ENCODE results near the gene HLA-C.
"Not testable (repeated sequence)": the region's sequence is repeated elsewhere in the genome, so short reads cannot be mapped to it uniquely, and the experiment has no call there.

HLA-C gene

DNA sequence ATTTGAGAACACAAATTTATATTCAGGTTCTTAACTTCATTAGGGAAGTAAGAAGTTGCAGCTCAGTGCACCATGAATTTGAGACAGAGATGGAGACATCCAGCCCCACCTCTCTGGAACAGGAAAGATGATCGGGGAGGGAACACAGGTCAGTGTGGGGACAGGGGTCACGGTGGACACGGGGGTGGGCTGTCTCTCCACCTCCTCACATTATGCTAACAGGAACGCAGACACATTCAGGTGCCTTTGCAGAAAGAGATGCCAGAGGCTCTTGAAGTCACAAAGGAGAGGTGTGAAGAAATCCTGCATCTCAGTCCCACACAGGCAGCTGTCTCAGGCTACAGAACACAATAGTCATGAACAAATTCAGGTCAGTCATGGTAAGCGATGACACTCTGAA lies 3.1 kb downstream of the HLA-C start:
- no peak for DNase-seq (ENCODE audit: low read depth)
- peaks cover 10% of the 10 kb centered on the region for H3K4me1 ChIP-seq (ENCODE audit: control insufficient read depth, insufficient read depth, low read length)
- H3K9ac ChIP-seq (ENCODE audit: low read length), result no peak overlapping the region
- H3K9me3 ChIP-seq (ENCODE audit: control insufficient read depth, low read length), result peaks cover 6% of the 10 kb centered on the region
- peaks cover 23% of the 10 kb centered on the region for H3K36me3 ChIP-seq (ENCODE audit: control insufficient read depth, insufficient read depth, low read length, severe bottlenecking)
- no peaks in the 10 kb centered on the region for H3K27me3 ChIP-seq (replicated peaks; ENCODE audit: control insufficient read depth, insufficient read depth, low read length)
- H3K4me3 ChIP-seq (ENCODE audit: low read length), result no peak overlapping the region

DNA sequence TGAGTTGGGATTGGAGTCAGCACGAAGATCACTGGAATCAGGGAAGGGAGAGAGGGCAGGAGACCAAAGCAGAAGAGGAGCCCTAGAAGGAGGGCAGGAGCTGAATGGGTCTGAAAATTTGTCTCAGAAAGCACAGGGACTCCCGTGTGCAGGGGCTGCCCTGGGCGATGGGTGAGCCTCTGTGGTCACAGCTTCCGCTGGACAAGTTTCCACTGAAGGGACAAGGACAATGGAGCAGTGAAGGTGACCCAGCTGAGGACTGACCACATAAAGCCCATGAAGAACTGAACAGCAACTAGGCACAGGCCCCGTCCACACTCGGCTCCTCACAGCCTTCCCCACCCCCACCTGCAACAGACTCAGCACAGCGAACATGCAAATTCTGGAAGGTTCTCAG lies 3.5 kb downstream of the HLA-C start:
- Histone ChIP-seq H3K9me3 (ENCODE audit: control insufficient read depth, low read length) (peaks cover 7% of the 10 kb centered on the region), H3K27me3 (replicated peaks; ENCODE audit: control insufficient read depth, insufficient read depth, low read length) (no peaks in the 10 kb centered on the region)
- DNase-seq (ENCODE audit: low read depth), result no peak

DNA sequence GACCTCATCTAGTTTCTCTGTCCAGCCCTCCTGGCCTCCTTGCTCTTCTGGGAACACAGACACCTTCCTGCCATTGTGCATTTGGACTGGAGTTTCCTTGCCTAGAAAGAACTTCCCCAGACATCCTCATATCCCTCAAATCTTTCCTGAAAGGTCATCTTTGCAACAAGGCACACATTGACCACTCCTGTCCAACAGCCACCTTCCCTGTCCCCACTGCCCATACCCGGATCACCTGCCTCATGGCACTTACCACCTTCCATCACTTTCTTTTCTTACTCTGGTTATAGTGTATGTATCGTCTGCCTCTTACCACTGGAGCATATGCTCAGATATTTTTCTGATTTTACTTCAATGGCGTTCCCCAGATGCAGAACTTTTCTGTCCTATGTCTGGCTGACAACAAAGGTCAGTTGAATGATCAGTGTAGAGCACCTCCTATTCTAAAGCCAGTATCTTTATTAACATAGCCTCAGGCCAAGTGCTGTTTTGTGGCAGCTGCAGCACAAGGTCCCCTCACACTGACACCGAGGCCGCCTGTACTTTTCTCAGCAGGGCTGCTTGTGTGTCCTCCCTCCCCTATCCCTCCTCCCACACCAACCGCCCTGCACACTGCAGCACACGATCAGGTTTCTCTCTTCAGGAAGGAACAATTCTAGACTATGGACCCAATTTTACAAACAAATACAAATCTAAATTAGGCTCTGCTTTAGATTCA lies 4.1 kb downstream of the HLA-C start:
- peaks cover 13% of the 10 kb centered on the region for H3K9me3 ChIP-seq (ENCODE audit: control insufficient read depth, low read length)
- no peak overlapping the region for H3K9ac ChIP-seq (ENCODE audit: low read length)
- H3K27me3 ChIP-seq (replicated peaks; ENCODE audit: control insufficient read depth, insufficient read depth, low read length), result no peaks in the 10 kb centered on the region
- no peak for DNase-seq (ENCODE audit: low read depth)
- H3K36me3 ChIP-seq (ENCODE audit: control insufficient read depth, insufficient read depth, low read length, severe bottlenecking), result peaks cover 23% of the 10 kb centered on the region
- H3K4me1 ChIP-seq (ENCODE audit: control insufficient read depth, insufficient read depth, low read length), result peaks cover 10% of the 10 kb centered on the region
- H3K4me3 ChIP-seq (ENCODE audit: low read length), result no peak overlapping the region

More for the DNA sequence above, 3.5 kb downstream of the HLA-C start:
- no peak overlapping the region for H3K9ac ChIP-seq (ENCODE audit: low read length)
- H3K4me1 ChIP-seq (ENCODE audit: control insufficient read depth, insufficient read depth, low read length), result peaks cover 10% of the 10 kb centered on the region
- H3K4me3 ChIP-seq (ENCODE audit: low read length), result no peak overlapping the region
- peaks cover 23% of the 10 kb centered on the region for H3K36me3 ChIP-seq (ENCODE audit: control insufficient read depth, insufficient read depth, low read length, severe bottlenecking)

DNA sequence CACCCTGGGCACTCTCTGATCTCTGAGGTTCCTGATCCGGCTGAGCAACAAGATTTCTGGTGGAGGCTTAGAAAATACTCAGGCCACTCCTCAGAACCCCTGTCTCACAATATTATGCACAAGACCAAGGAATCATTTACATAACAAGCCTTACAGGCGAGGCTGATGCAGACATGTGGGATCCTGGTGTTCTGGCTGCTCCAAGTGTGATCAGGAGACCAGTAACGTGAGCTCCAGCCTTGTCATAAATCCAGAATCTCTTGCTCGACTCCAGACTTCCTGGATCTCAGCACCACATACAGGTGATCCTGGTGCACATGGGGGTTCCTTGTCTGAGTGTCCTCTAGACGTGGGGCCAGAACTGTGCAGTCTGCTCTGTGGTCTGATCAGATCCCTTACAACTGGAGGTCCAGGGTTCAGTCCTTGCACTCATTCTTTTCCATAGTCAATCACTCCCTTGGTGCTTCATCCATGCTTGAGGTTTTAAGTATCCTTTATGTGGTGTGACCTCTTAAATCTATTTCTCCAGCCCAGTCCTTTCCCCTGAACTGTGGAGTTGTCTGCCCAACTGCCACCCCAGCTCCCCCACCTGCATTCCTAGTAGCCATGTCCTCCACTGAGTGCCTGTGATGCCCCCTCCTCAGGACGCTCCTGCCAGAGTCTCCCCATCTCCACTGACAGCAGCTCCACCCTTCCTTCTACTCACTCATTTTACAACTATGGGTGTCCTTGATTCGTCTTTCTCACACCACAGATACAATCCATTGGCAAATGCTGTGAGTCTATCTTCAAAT lies 5.1 kb downstream of the HLA-C start:
- Histone ChIP-seq H3K27me3 (replicated peaks; ENCODE audit: control insufficient read depth, insufficient read depth, low read length) (no peaks in the 10 kb centered on the region), H3K9me3 (ENCODE audit: control insufficient read depth, low read length) (peaks cover 23% of the 10 kb centered on the region), H3K9ac (ENCODE audit: low read length) (no peak overlapping the region), H3K4me3 (ENCODE audit: low read length) (no peak overlapping the region), H3K4me1 (ENCODE audit: control insufficient read depth, insufficient read depth, low read length) (peaks cover 5% of the 10 kb centered on the region), H3K36me3 (ENCODE audit: control insufficient read depth, insufficient read depth, low read length, severe bottlenecking) (peaks cover 23% of the 10 kb centered on the region)
- no peak for DNase-seq (ENCODE audit: low read depth)

DNA sequence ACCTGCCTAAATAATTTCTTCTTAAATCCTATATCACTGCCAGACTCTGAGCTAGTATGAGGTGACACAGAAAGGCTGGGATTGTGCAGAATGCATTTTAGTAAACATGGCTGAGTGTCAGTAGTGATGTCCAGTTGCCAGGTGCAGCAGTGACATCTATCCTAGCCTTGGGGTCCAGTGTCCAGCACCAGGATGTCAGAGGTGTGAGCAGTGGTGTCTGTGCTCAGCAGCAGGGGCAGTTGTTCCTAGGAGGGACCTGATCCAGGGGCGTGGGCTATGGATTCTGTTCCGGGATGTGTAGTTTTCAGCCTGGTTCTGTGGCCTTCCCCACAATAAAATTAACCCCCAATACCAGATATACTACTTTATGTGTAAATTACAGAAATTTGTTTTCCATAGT lies 6.0 kb downstream of the HLA-C start:
- H3K36me3 ChIP-seq (ENCODE audit: control insufficient read depth, insufficient read depth, low read length, severe bottlenecking), result peaks cover 23% of the 10 kb centered on the region
- peaks cover 23% of the 10 kb centered on the region for H3K9me3 ChIP-seq (ENCODE audit: control insufficient read depth, low read length)
- H3K4me3 ChIP-seq (ENCODE audit: low read length), result no peak overlapping the region
- peaks cover 5% of the 10 kb centered on the region for H3K4me1 ChIP-seq (ENCODE audit: control insufficient read depth, insufficient read depth, low read length)
- no peaks in the 10 kb centered on the region for H3K27me3 ChIP-seq (replicated peaks; ENCODE audit: control insufficient read depth, insufficient read depth, low read length)
- no peak for DNase-seq (ENCODE audit: low read depth)
- no peak overlapping the region for H3K9ac ChIP-seq (ENCODE audit: low read length)

DNA sequence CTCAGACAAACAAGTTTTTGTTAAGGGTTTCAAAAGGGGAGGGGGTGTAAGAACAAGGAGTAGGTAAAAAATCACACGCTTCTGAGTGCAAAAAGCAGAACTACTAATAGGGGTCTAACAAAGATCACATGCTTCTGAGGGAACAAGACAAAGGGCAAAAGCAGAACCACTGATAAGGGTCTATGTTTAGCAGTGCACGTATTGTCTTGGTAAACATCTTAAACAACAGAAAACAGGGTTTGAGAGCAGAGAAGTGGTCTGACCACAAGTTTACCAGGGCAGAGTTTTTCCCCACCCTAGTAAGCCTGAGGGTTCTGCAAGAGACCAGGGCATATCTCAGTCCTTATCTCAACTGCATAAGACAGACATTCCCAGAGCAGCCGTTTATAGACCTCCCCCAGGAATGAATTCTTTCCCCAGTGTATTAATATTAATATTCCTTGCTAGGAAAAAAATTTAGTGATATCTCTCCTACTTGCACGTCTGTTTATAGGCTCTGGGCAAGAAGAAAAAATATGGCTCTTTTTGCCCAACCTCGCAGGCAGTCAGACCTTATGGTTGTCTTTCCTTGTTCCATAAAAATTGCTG lies 8.5 kb downstream of the HLA-C start:
- not testable (repeated sequence) for H3K4me3 ChIP-seq (ENCODE audit: low read length); H3K36me3 ChIP-seq (ENCODE audit: control insufficient read depth, insufficient read depth, low read length, severe bottlenecking); H3K4me1 ChIP-seq (ENCODE audit: control insufficient read depth, insufficient read depth, low read length); DNase-seq (ENCODE audit: low read depth); H3K27me3 ChIP-seq (replicated peaks; ENCODE audit: control insufficient read depth, insufficient read depth, low read length); H3K9ac ChIP-seq (ENCODE audit: low read length)
- peaks cover 23% of the 10 kb centered on the region for H3K9me3 ChIP-seq (ENCODE audit: control insufficient read depth, low read length)

DNA sequence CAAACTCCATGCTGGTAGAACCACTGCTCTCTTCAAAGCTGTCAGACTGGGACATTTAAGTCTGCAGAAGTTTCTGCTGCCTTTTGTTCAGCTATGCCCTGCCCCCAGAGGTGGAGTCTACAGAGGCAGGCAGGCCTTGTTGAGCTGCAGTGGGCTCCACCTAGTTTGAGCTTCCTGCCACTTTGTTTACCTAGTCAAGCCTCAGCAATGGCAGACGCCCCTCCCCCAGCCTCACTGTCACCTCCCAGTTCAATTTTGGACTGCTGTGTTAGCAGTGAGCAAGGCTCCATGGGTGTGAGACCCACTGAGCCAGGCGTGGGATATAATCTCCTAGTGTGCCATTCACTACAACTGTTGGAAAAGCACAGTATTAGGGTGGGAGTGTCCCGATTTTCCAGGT lies 11.9 kb downstream of the HLA-C start:
- H3K27me3 ChIP-seq (replicated peaks; ENCODE audit: control insufficient read depth, insufficient read depth, low read length); H3K4me3 ChIP-seq (ENCODE audit: low read length); H3K4me1 ChIP-seq (ENCODE audit: control insufficient read depth, insufficient read depth, low read length); H3K36me3 ChIP-seq (ENCODE audit: control insufficient read depth, insufficient read depth, low read length, severe bottlenecking); DNase-seq (ENCODE audit: low read depth); H3K9ac ChIP-seq (ENCODE audit: low read length): not testable (repeated sequence)
- peaks cover 23% of the 10 kb centered on the region for H3K9me3 ChIP-seq (ENCODE audit: control insufficient read depth, low read length)

DNA sequence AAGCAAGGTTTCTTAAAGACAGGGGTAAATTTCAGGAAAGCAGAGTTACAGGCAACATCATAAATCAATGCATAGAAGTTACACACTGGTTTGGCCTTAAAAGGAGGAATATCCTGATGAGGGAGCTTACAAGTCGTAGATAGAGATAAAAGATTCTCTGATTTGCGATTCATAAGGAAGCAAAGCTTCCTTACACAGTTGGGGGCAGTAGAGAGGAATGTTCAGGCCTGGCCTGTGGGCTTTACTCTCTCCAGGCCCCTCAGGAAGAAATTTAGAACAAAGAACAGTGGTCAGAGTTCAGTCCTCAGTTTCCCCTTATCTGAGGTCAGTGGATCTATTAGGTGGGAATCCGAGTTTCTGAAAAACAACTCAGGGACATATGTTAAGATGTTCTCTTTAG lies 19.3 kb downstream of the HLA-C start:
- Histone ChIP-seq H3K4me1 (ENCODE audit: control insufficient read depth, insufficient read depth, low read length) (no peaks in the 10 kb centered on the region), H3K9me3 (ENCODE audit: control insufficient read depth, low read length) (peaks cover 14% of the 10 kb centered on the region), H3K4me3 (ENCODE audit: low read length) (no peak overlapping the region), H3K27me3 (replicated peaks; ENCODE audit: control insufficient read depth, insufficient read depth, low read length) (peaks cover 16% of the 10 kb centered on the region), H3K9ac (ENCODE audit: low read length) (no peak overlapping the region), H3K36me3 (ENCODE audit: control insufficient read depth, insufficient read depth, low read length, severe bottlenecking) (no peaks in the 10 kb centered on the region)
- DNase-seq (ENCODE audit: low read depth), result no peak

DNA sequence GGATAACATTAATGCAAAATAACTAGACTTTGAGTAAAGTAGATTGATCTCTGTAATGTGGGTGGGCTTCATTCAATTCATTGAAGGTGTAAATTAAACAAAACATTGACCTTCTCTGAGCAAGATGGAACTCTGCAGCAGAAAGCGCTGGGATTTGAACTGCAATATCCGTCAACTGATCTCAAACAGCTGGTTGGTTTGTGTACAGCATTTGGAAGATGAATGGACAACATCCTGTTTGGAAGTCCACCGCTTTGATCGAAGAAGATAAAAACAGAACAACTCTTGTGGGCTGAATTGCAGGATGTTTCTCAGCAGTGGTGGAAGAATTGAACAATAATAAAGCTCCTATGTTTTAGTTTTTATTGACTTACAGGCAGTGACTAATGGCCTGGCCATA lies 20.6 kb downstream of the HLA-C start:
- Histone ChIP-seq H3K27me3 (replicated peaks; ENCODE audit: control insufficient read depth, insufficient read depth, low read length) (peaks cover 16% of the 10 kb centered on the region), H3K4me1 (ENCODE audit: control insufficient read depth, insufficient read depth, low read length) (no peaks in the 10 kb centered on the region), H3K9ac (ENCODE audit: low read length) (no peak overlapping the region), H3K4me3 (ENCODE audit: low read length) (no peak overlapping the region), H3K9me3 (ENCODE audit: control insufficient read depth, low read length) (peaks cover 20% of the 10 kb centered on the region), H3K36me3 (ENCODE audit: control insufficient read depth, insufficient read depth, low read length, severe bottlenecking) (no peaks in the 10 kb centered on the region)
- DNase-seq (ENCODE audit: low read depth), result no peak

DNA sequence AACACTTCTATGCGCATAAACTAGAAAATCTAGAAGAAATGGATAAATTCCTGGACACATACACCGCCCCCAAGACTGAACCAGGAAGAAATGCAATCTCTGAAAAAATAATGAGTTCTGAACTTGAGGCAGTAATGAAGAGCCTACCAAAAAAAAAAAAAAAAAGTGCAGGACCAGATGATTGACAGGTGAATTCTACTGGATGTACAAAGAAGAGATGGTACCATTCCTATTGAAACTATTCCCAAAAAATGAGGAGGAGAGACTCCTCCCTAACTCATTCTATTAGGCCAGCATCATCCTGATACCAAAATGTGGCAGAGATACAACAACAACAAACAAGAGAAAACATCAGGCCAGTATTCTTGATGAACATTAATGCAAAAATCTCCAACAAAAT lies 22.7 kb downstream of the HLA-C start:
- H3K9me3 ChIP-seq (ENCODE audit: control insufficient read depth, low read length), result peaks cover 20% of the 10 kb centered on the region
- H3K27me3 ChIP-seq (replicated peaks; ENCODE audit: control insufficient read depth, insufficient read depth, low read length), result peaks cover 16% of the 10 kb centered on the region
- H3K36me3 ChIP-seq (ENCODE audit: control insufficient read depth, insufficient read depth, low read length, severe bottlenecking), result no peaks in the 10 kb centered on the region
- no peak for DNase-seq (ENCODE audit: low read depth)
- no peaks in the 10 kb centered on the region for H3K4me1 ChIP-seq (ENCODE audit: control insufficient read depth, insufficient read depth, low read length)
- H3K4me3 ChIP-seq (ENCODE audit: low read length), result no peak overlapping the region
- H3K9ac ChIP-seq (ENCODE audit: low read length), result no peak overlapping the region

DNA sequence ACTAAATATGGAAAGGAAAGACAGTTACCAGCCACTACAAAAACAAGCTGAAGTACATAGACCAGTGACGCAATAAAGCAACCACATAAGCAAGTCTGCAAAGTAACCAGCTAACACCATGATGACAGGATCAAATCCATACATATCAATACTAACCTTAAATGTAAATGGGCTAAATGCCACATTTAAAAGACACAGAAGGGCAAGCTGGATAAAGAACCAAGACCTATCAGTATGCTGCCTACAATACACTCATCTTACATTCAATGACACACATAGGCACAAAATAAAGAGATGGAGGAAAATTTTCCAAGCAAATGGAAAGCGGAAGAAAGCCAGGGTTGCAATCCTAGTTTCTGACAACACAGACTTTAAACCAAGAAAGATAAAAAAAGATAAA lies 24.1 kb downstream of the HLA-C start:
- no peak for DNase-seq (ENCODE audit: low read depth)
- H3K4me3 ChIP-seq (ENCODE audit: low read length), result no peak overlapping the region

More for the DNA sequence above, 24.1 kb downstream of the HLA-C start:
- peaks cover 17% of the 10 kb centered on the region for H3K27me3 ChIP-seq (replicated peaks; ENCODE audit: control insufficient read depth, insufficient read depth, low read length)
- H3K9me3 ChIP-seq (ENCODE audit: control insufficient read depth, low read length), result peaks cover 23% of the 10 kb centered on the region
- H3K36me3 ChIP-seq (ENCODE audit: control insufficient read depth, insufficient read depth, low read length, severe bottlenecking), result no peaks in the 10 kb centered on the region
- no peak overlapping the region for H3K9ac ChIP-seq (ENCODE audit: low read length)
- H3K4me1 ChIP-seq (ENCODE audit: control insufficient read depth, insufficient read depth, low read length), result no peaks in the 10 kb centered on the region
